NCI-H526 treated with DMSO at 0.1 percent for 48 hours (cell line): ENCODE measurements around the gene PIKFYVE.
"Not testable (repeated sequence)": the region's sequence is repeated elsewhere in the genome, so short reads cannot be mapped to it uniquely, and the experiment has no call there.

Source experiments
- DNase-seq: peaks from one replicate; lab custom pipeline; 2025; lab: John Stamatoyannopoulos, UW

The PIKFYVE gene, protein sequence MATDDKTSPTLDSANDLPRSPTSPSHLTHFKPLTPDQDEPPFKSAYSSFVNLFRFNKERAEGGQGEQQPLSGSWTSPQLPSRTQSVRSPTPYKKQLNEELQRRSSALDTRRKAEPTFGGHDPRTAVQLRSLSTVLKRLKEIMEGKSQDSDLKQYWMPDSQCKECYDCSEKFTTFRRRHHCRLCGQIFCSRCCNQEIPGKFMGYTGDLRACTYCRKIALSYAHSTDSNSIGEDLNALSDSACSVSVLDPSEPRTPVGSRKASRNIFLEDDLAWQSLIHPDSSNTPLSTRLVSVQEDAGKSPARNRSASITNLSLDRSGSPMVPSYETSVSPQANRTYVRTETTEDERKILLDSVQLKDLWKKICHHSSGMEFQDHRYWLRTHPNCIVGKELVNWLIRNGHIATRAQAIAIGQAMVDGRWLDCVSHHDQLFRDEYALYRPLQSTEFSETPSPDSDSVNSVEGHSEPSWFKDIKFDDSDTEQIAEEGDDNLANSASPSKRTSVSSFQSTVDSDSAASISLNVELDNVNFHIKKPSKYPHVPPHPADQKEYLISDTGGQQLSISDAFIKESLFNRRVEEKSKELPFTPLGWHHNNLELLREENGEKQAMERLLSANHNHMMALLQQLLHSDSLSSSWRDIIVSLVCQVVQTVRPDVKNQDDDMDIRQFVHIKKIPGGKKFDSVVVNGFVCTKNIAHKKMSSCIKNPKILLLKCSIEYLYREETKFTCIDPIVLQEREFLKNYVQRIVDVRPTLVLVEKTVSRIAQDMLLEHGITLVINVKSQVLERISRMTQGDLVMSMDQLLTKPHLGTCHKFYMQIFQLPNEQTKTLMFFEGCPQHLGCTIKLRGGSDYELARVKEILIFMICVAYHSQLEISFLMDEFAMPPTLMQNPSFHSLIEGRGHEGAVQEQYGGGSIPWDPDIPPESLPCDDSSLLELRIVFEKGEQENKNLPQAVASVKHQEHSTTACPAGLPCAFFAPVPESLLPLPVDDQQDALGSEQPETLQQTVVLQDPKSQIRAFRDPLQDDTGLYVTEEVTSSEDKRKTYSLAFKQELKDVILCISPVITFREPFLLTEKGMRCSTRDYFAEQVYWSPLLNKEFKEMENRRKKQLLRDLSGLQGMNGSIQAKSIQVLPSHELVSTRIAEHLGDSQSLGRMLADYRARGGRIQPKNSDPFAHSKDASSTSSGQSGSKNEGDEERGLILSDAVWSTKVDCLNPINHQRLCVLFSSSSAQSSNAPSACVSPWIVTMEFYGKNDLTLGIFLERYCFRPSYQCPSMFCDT (N-terminal part only)

DNA sequence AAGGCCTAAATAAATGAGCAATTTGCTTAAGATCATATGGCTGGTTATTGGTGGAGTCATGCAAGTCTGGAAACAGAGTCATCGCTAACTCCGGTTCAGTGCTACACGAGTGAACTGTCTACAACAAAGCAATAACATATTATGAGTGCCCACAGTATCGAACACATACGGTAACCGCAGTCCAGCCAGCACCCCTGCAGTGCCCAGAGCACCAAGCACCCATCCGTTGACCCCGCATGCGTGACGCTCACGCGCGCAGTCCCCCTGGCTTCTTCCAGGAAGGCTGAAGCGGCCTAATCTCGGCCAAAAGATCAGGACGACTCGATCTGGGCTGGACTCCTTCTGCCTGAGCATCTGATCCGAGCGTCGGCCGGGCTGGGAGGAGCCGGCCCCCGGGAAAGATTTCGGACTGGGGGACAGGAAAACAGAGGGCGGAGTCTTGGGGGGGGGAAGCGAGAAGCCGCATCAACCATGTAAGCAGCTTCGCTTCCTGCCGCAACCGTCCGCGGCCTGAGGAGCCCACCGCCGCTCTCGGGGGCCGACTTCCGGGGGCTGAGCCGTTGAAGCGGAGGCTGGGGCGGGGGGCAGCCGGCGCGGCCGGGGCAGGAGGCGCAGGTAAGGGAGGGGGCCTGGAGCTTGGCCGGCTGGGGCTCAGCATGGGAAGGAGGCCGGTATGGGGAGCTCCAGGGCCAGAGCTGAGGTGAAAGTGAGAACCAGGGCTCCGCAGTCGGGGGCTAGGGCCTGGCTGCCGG lies at the start of gene PIKFYVE:
PIKFYVE (plus strand) TSS at position 455 of the 752 bp plus-strand sequence. CDS start 5,265 bp downstream, outside the sequence.
- peak; percentile 96 for DNase-seq

DNA sequence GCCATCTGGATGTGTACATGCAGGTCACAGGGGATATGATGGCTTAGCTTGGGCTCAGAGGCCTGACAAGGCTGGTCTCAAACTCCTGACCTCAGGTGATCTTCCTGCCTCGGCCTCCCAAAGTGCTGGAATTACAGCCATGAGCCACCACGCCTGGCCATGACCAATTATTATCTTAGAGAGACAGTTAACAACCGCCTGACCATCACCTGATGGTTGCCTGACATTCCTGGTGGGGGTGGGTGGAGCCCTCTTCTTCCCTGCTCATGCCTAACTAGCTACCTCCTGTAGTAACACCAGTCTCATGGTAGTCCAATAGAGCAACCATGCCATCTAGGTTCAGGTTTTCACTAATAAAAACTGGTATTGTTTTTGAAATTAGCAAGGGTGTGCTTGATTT lies 44.2 kb upstream of the PIKFYVE start:
- DNase-seq: not testable (repeated sequence)

DNA sequence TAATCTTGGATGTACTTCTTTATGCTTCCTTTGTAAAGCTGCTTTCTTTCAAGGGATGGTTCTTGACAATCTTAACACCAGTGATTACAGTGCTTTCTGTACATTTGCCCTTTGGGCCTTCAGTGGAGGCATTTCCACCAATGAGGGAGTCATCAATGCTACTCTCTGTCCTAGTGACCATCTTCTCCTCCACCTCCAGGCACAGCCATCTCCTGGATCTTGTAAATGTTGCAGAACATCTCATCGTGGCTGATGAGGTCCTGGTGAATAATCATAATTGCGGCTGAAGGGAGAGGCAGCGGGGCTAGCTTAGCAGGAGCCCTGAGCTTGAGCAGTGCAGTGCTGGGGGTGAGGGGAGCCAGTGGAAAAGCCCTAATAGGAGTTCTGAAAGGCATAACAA lies 43.7 kb upstream of the PIKFYVE start:
- DNase-seq: no peak

DNA sequence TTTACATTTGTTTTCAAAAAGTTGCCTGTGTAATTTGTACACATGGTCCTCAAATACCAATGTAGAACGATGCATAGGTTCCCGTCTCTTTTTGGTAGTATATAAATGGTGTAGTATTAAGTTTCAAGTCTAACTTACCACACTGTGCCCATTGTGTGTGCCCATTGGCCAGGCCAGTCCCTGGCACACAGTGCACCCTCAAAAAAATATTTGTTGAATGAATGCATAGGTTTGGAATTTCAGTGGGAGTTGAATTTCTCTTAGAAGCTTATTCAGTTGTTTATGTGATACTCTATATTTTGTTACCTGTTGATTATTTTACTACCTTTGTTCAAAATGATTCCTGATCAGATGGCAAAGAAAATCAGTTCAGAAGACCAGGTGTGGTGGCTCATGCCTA lies 41.3 kb upstream of the PIKFYVE start:
- DNase-seq: no peak

DNA sequence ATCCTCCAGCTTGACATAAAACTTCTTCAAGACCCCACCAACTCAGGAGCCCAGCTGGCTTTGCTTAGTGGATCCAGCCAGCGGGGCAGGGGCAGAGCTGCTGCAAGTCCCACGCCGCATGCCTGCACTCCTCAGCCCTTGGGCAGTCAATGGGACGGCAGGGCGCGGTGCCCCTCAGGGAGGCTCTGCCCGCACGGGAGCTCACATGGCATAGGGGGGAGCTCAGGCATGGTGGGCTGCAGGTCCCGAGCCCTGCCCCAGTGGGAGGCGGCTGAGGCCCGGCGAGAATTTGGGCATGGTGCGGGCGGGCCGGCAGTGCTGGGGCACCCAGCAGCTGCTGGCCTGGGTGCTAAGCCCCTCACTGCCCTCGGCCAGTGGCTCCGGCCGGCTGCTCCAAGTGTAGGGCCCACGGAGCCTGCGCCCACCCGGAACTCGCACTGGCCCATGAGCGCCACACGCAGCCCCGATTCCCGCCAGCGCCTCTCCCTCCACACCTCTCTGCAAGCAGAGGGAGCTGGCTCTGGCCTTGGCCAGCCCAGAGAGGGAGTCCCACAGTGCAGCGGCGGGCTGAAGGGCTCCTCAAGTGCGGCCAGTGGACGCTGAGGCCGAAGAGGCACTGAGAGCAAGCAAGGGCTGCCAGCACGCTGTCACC lies 38.3 kb upstream of the PIKFYVE start:
- DNase-seq: no peak

DNA sequence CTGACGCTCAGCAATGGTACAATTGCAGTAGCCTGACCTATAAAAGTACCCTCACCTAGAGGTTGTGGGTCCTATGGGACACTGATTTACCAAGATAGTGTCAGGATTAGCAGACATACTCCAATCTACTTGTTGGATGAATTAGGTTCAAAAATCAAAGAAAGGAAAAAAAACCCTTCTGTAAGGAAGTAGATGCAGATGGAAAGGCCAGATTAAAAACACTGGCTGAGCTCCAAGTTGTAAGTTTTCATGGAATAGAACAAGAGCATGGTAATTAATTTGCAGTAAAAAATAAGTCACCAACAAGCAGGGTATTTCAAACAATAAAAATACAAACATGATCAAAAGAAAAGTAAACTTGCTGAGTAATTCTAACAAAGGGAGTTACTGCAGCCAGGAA lies 37.6 kb upstream of the PIKFYVE start:
- no peak for DNase-seq

DNA sequence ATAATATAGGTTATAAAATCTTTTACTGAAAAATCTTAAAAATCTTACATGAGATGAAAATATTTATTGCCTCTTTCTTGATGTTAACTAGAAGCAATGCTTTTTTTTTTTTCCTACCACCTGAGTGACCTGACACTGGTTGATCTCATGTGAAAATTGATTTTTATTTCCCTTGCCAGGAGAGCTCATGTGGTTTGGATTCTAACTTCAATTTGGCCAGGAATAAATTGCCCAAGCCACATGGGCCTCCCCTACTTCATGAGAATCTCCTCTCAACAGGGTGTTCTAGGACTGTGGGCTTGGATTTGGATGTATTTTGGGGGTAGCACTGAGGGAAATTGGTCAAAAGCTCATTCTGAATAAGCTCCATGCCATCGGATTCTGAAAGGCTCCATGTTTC lies 31.3 kb upstream of the PIKFYVE start:
- DNase-seq: no peak

DNA sequence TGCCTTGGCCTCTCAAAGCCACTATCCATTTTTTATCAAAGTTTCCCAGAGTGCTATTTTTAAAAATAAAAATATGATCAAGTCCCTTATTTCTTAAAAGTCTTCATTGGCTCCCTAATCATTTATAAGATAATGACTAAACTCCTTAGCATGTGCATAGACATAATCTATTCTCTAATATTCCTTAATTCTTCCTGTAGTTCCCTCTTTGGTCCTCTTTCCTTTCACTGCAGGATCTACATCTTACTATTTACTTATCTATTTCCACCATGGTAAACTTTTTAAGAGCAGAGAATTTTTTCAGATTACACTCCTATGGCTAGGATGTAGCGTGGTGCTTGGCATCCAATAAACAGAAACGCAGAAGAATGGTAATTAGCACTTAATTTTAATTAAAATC lies 30.2 kb upstream of the PIKFYVE start:
- no peak for DNase-seq

DNA sequence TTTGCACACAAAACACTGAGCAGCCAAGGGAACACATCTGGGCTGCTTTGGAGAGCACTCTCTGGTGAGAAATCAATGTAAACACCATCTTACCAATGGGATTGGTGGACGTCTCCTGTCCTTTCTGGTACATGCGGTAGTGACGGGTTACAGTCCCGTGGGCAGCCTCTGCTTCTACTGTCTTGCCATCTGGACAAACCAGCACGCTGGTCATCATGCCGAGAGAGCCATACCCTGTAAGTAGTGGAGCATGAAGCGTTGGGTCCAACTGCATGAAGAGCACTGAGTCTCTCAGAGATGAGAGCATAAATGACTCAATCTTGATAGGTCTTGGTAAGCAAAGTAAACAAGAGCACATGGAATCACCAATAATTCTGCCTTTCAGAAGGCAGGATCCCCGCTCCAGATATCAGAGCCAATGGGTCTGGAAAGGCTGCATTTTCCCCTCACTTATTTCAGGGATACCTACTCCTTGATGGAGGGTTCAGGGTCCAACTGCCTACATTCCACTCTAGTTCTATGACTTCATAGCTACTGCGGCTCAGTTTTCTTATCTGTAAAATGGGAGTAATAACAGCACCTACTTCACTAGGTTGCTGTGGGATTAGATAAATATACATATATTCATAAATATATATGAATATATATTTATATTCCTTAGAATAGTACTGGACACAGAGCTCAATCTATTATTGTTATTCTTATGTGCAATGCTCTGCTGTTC lies 26.1 kb upstream of the PIKFYVE start:
- DNase-seq: no peak

DNA sequence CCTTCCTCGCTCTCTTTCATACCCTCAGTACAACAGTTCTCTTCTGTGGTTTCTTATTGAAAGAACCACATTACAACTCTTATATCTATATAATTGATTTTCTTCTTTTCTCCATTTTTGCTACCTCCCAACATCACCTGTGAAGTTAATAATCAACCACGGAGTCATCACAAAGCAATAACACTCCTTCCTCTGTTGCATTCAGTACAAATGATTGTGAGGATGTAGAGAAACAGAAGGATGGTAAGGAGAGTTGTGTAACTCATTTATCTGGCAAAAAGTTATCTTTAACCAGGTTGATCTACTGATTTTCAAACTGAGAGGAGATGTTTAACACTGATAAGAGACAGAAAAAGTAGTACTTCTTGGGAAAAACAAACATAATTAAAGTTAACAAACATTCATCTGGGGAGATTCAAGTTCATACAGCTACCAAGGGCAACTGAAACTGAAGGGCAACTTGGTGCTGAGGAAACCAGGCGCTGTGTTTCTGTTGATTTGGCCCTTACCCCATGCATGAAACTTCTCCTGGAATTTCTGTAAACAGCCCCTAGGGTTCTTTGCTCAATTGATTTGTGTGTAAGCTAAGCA lies 25.3 kb upstream of the PIKFYVE start:
- DNase-seq: no peak

DNA sequence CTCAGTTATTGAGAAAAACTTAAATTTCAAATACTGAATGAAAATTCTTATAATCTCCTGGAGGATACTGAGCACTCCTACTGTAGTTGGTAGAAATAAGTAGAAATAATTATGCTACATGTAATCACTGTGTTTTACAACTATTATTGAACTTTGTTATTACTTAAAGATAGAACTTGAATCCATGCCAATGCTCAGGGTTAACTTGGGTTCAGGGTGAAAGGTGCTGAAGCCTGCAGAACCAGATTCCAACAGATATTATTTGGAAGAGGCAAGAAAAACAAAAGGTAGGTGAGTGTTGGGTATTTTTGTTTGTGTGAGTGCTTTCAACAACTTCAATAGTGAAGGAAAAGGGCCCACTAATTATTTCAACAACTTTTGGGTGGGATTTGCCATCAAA lies 21.6 kb upstream of the PIKFYVE start:
- DNase-seq: no peak

DNA sequence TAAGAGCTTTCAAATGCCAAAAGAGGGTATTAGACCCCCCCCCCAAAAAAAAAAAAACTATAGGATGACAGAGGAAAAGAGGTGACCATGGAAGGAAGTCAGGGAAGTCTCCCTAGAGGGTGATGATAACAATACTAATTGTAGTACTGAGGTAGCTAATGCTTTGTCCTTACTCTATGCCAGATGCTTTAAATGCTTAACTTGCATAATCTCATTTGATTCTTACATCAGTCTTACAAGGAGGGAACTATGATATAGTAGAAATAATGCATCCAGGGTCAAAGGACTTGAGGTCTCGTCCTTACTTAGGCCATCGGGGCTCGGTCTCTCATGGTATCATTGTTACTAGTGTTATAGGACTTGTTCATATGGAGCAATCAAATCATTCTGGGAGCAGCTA lies 20.3 kb upstream of the PIKFYVE start:
- no peak for DNase-seq

DNA sequence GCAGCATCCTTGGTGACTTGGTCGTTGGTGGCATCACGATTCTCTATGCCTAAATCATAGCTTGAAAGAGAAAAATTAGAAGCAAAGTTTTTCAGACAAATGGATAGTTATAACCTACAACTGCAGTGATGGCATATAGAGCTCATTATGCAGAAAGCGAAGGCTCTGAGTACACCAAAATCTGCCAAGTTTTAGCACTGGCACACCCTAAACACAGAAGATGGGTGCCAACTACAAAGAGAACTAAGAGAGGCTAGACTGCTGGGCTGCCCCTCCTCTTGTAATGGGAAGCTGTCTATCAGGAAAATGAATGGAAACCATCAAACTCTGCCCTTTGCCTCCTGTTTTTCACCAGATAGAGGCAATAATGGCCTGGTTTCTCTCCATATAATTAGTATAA lies 17.5 kb upstream of the PIKFYVE start:
- no peak for DNase-seq

DNA sequence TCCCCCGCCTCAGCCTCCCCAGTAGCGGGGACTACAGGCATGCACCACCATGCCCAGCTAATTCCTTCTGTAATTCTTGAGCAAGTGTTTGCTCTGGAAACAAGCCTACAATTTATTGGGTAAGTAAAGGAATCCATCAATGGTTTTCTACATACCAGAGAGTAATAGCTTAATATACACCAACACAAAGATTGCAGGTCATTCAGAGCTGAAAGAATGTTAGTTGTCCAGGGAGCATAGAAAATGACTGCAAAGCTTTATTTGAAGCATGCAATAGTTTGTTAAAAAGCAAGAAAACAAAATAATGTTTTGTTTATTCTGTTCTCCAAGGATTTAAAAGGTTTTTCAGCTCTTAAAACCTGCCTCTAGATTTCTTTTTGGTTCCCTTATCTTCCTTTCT lies 16.8 kb upstream of the PIKFYVE start:
- DNase-seq: no peak

DNA sequence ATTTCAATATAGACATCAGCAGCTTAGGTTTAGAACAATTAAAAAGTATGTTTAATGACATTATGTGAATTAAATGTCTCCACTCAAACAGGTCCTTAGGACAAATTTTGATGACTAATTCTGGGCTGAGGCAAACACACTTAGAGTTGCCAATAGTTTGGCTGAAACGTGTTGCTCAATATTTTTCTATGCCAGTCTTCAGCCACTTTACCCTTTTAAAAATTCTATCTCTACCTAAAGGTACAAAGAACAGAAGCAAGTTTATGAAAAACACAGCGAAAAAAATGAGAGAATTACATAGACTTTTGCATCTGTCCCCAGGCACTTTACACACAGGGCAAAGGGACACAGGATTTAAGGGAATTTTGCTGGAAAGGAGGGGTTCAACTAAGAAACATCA lies 15.7 kb upstream of the PIKFYVE start:
- no peak for DNase-seq

DNA sequence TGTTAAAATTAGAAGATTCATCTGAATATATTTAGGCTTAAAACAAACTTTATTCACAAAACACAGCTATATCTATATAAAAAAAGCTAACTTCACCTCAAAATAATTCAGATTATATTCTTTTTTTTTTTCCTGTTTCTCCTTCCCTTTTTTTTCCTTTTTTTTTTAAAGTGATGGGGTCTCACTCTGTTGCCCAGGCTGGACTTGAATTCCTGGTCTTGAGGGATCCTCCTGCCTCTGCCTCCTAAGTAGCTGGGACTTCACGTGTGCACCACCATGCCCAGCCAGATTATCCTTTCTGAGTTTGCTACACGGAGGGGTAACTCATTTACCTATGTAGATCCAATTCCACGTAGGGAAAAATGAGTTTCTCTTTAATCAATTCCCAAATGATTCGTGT lies 15.0 kb upstream of the PIKFYVE start:
- no peak for DNase-seq

DNA sequence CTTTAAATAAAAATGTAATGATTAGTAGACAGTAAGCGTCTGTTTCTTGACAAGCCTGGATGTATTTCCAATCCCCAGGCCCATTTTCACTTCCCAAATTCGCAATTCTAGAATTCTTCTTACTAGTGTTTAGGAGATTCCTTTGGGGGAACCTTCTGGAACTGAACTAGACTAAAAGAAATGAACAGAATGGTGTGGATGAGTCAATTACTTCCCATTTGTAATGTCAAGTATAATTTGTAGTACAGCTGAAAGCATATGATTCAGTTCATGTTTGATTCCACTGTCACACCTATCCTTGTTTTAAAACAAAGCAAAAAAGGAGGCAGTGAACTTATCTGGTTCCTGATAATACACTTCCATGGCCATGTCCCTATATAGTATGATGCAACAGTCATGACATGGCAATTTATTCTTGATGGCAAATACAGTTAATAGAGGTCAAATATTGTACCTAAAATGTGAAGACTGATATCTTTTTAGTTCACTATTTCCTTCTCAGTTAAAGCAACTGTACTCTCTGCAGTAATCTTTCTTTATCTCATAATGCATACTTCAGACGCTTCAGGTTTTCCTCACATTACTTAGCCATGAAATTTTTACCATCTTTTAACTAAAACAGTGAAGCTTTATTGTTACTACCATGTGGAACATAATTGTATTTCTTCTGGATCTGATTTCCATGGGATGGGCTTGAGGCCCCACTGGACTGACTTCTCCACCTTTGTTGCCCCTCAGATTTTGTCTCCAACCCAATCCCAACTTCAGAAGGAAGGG lies 13.2 kb upstream of the PIKFYVE start:
- DNase-seq: no peak

DNA sequence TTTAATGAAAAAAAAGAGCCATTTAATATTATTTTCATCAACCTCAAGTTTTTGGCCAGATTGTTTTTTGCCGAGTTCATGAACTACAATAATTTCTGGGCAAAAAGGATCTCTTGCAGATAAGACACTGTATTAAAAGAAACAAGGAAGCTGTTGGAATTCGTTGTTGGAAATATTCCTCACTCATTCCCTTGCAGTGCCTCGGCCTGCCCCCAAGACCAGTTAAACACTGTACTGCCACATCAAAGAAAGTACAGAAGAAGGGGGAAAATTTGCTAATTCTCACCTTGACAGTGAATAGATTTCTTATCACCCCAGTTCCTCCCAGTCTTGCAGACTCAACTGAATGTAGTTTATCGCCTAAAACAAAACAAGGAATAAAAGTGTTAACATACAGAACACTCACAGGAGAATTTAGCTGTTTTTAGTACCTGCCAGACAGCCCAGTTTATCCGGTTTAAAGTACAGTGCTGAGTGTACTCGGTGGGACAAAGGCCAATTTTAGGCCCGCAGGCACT lies 12.4 kb upstream of the PIKFYVE start:
- no peak for DNase-seq
